KOPT-K1 (cell line): ENCODE measurements around the gene MGRN1.

Experiments used
- H3K27ac ChIP-seq: fragments of 200-600 bp; sonication (generic); 2 replicates; pipeline ENCODE4 v1.5.1; 2016; ENCODE audit warnings: antibody characterized with exemption, mild to moderate bottlenecking, low read depth, low read length; ENCODE audit not compliant: poor library complexity, severe bottlenecking
- H3K36me3 ChIP-seq: fragments of 200-600 bp; sonication (generic); 2 replicates; pipeline ENCODE4 v1.5.1; 2017; ENCODE audit warnings: antibody characterized with exemption, mild to moderate bottlenecking, low read length, moderate library complexity; ENCODE audit not compliant: insufficient read depth
- H3K9me3 ChIP-seq: fragments of 200-600 bp; sonication (generic); 2 replicates; pipeline ENCODE4 v1.5.1; 2017; ENCODE audit warnings: antibody characterized with exemption, low read length, mild to moderate bottlenecking; ENCODE audit not compliant: insufficient read depth, poor library complexity, severe bottlenecking

The MGRN1 gene

DNA sequence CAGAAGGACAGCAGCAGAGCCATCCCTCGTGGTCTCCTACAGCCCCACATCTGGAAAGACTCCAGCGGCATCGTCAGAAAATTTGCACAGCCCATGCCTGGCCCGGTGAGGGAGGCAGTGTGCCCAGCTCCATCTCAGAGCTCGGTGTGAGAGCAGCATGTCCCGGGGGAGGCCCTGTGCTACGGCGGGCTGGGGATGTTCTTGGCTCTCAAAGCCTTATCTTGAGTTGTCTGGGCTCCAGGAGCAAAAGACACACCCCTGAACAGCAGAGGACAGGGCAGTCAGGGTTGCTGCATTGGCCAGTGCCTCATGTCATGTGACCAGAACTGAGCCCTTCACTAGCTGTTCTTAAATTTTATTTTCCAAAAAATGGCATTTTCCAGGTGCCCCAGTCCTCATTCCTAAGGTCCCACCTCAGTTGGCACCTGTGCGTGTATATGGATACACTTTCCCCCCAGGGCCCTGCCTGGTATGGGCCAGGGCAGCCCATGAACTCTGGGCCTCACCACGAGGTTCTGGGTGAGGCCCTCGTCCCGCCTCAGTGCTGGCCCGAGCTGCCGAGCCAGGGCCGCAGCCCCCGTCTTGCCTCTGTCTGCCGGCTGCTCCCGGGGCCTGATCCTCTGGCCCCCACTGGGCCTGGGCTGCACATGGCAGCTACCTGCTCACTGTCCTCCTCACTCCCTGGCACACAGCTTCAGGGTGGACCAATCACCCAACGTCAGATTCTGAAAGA lies 71.7 kb downstream of the MGRN1 start:
- no peak overlapping the region for H3K27ac ChIP-seq
- H3K9me3 ChIP-seq: no peaks in the 10 kb centered on the region
- H3K36me3 ChIP-seq: peaks cover 64% of the 10 kb centered on the region

- peaks cover 72% of the 10 kb centered on the region for H3K36me3 ChIP-seq
- no peaks in the 10 kb centered on the region for H3K9me3 ChIP-seq
- H3K27ac ChIP-seq: no peak overlapping the region
Measured at GRCh38 chr16:4696905-4697847, 72.5 kb downstream of the MGRN1 start.

DNA sequence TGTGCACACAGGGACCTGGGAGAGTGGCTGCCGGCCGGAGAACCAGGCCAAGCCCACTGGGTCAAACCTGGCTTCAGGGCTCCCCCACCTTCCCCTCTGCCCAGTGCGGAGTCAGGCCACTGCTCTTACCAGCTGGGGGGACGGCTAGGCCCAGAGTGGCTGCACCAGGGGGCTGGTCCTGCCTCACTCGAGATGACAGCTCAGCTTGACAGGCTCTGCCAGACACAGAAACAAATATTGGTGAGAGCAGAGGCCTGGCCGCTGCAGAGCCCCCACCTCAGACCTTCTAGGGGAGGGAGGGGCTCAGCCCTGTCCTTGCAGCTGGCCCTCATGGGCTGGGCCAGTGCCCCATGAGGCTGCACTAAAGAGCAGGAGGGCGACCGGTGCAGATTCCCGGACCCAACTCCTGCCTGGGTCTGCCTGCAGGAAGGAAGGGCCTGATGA lies 73.2 kb downstream of the MGRN1 start:
- Histone ChIP-seq H3K36me3 (peaks cover 79% of the 10 kb centered on the region), H3K27ac (no peak overlapping the region), H3K9me3 (no peaks in the 10 kb centered on the region)

GRCh38 chr16:4698321-4699045 lies 73.9 kb downstream of the MGRN1 start:
- no peak overlapping the region for H3K27ac ChIP-seq
- H3K36me3 ChIP-seq: peaks cover 79% of the 10 kb centered on the region
- H3K9me3 ChIP-seq: no peaks in the 10 kb centered on the region

GRCh38 chr16:4699046-4699556 lies 74.5 kb downstream of the MGRN1 start:
- Histone ChIP-seq H3K36me3 (peaks cover 82% of the 10 kb centered on the region), H3K27ac (no peak overlapping the region), H3K9me3 (no peaks in the 10 kb centered on the region)

DNA sequence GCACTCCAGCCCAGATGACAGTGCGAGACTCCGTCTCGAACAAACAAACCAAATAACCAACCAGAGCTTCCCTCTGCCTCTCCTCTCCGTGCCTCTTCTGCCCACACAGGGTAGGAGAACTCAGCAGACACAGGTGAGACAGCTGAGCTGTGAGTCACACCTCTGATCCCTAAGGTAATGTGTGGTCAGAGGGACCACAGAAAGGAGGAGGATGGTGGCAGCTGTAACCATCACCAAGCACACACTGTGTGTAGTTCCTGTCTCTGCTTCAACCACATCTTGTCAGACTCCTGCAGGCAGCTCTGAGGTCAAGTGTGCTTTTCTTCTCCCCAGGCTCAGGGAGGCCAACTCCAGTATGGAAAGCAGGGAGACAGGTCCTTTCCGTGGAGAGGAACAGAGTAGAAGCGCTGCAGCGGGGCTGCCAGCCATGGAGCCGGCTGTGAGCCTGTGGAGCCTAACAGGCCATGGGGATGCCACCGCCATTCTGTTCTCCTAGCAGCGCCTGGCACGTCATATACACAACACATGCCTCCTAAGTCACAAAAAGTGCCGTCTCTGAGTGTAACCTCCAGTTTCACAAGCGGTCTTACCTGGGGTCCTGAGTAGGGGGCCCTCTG lies 75.9 kb downstream of the MGRN1 start:
- Histone ChIP-seq H3K27ac (no peak overlapping the region), H3K9me3 (no peaks in the 10 kb centered on the region), H3K36me3 (peaks cover 86% of the 10 kb centered on the region)

- Histone ChIP-seq H3K27ac (no peak overlapping the region), H3K9me3 (no peaks in the 10 kb centered on the region), H3K36me3 (peaks cover 79% of the 10 kb centered on the region)
Measured at GRCh38 chr16:4700997-4701743, 76.5 kb downstream of the MGRN1 start.

DNA sequence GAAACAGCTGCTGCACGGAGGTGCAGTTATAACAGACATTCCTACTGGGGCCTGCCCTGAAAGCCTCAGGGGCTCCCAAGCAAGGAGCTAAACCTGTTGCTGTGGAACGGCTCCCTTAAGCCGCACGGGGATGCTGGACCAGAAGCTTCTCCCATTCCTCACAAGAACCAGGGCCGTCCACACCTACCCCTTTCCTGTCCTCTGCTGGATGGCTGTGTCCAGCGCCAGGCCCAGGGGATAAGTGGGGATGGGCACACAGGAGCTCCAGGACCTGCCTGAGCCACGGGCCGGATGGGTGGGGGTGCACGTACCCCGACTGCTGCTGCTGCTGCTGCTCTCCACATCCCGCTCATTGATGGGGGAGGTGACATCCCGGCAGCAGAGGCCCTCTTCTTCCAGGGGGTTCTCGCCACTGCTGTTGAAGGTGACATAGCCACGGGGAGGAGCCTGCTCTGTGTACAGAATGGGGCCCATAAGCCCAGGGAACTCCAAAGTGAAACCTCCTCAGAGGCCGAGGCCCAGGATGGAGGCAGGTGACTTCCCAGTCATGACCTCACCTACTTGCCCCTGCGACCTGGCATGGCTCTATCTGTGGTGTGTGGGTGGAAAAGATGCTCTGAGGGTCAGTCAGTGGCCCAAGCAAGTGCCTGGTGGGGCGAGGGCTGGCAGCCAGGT lies 77.3 kb downstream of the MGRN1 start:
- no peak overlapping the region for H3K27ac ChIP-seq
- H3K9me3 ChIP-seq: no peaks in the 10 kb centered on the region
- H3K36me3 ChIP-seq: peaks cover 79% of the 10 kb centered on the region

GRCh38 chr16:4702466-4702808 lies 77.8 kb downstream of the MGRN1 start:
- H3K36me3 ChIP-seq: peaks cover 79% of the 10 kb centered on the region
- H3K27ac ChIP-seq: no peak overlapping the region
- no peaks in the 10 kb centered on the region for H3K9me3 ChIP-seq

DNA sequence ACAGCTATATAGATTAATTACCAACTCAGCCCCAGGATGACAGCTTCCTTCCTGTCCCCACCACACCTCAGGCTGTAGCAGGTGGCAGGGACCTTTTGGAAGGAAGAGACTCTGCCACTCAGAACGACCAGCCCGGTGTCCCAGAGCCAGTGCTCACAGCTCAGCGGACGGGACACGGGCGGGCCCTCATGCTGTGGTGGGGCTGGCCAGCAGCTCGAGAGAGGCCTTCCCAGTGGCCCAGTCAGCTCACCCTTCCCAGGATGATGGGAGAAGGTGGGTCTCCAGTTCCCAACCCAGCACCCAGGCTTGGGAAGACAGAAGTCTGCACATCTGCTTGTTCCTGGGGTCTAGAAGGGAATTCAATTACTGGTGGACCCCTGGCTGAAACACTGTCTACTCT lies 79.3 kb downstream of the MGRN1 start:
- Histone ChIP-seq H3K27ac (no peak overlapping the region), H3K36me3 (peaks cover 68% of the 10 kb centered on the region), H3K9me3 (no peaks in the 10 kb centered on the region)

GRCh38 chr16:4704491-4704890 lies 79.9 kb downstream of the MGRN1 start:
- Histone ChIP-seq H3K27ac (no peak overlapping the region), H3K9me3 (no peaks in the 10 kb centered on the region), H3K36me3 (peaks cover 64% of the 10 kb centered on the region)

DNA sequence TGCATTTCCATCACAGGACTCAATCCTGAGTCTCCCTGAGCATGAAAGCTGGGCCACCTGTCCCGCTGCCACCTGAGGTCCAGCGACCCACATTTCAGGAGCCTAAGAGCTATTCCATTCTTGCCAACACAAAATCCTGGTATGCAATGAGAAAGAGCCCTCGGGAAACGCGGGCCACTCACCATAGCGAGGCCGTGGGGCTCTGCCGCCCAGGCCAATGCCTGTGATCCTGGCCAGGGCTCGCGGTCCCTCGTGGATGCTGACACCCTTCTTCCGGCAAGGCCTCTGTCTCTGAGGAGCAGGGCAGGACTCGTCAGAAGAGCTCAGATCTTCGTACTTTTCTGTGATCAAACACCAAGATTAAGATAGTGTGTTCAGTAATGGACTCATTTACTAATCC lies 80.3 kb downstream of the MGRN1 start:
- Histone ChIP-seq H3K36me3 (peaks cover 64% of the 10 kb centered on the region), H3K9me3 (no peaks in the 10 kb centered on the region), H3K27ac (no peak overlapping the region)

DNA sequence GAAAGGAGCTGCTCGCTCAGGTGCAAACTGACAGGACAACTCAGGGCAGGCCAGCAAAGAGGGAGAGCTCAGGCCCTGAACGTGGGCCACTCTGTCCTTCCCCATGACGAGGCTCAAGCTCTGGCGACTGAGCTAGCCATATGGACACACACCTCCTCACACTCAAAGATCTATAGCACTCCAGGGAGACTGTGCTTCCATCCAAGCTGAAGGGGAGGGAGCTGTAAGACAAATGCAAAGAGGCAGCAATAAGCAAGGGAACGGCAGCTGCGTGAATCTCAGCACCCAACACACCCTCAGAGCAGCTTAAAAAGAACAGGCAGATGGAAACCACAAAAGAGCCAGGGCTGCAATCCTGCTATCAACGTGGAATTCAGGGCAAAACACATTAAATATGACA lies 82.2 kb downstream of the MGRN1 start:
- H3K27ac ChIP-seq: no peak overlapping the region
- H3K9me3 ChIP-seq: no peaks in the 10 kb centered on the region
- peaks cover 52% of the 10 kb centered on the region for H3K36me3 ChIP-seq

DNA sequence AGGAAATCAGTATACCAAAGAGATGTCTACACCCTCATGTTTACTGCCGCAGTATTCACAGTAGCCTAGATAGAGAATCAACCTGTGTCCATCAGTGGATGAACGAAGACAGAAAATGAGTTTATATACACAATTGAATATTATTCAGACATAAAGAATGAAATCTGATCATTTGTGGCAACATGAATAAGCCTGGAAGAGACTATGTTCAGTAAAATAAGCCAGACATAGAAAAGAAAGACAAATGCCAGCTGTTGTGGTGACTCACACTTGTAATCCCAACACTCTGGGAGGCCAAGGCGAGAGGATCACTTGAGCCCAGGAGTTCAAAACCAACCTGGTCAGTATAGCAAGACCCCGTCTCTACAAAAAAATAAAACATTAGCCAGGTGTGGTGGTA lies 84.9 kb downstream of the MGRN1 start:
- Histone ChIP-seq H3K9me3 (no peaks in the 10 kb centered on the region), H3K27ac (no peak overlapping the region), H3K36me3 (peaks cover 55% of the 10 kb centered on the region)
